Lower leg skin (tissue), 3 donors: ENCODE results near the gene NRG3.

Experiments
- POLR2A ChIP-seq, 2 donors: fragments of 450-650 bp; IDR thresholded peaks; one replicate each; pipeline ENCODE4 v1.6.1; 2016 to 2017; ENCODE audit warnings: antibody characterized with exemption in 2 of 2, mild to moderate bottlenecking in 1 of 2, moderate library complexity in 1 of 2
- TF ChIP-seq, protein P1 (sequence below), 3 donors: fragments of 450-650 bp; IDR thresholded peaks; one replicate each; pipeline ENCODE4 v1.5.1; 2016; ENCODE audit warnings: antibody characterized with exemption in 3 of 3, mild to moderate bottlenecking in 3 of 3, moderate library complexity in 2 of 3

DNA sequence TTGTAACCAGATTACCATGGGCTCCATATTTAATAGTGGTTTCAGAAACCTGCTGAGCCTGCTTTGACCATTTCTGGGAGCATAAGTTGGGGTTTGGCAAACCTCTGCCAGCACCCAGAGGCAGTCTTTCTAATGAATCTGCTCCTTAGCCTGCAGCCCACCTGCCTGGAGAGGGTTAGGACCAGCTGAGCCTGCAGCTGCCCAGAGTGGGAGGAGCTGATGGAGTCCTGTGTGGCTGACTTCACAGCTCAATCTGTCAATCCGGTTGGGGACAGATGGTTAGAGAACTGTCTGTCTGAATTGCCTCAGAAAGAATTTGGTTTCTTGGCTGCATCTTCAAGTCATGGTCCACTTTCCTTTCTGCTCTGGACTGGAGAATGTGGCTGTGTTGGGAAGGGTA is 444.6 kb downstream of the NRG3 start:
- TF ChIP-seq, protein P1, sequence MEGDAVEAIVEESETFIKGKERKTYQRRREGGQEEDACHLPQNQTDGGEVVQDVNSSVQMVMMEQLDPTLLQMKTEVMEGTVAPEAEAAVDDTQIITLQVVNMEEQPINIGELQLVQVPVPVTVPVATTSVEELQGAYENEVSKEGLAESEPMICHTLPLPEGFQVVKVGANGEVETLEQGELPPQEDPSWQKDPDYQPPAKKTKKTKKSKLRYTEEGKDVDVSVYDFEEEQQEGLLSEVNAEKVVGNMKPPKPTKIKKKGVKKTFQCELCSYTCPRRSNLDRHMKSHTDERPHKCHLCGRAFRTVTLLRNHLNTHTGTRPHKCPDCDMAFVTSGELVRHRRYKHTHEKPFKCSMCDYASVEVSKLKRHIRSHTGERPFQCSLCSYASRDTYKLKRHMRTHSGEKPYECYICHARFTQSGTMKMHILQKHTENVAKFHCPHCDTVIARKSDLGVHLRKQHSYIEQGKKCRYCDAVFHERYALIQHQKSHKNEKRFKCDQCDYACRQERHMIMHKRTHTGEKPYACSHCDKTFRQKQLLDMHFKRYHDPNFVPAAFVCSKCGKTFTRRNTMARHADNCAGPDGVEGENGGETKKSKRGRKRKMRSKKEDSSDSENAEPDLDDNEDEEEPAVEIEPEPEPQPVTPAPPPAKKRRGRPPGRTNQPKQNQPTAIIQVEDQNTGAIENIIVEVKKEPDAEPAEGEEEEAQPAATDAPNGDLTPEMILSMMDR (IDR thresholded peaks at IDR 0.05): no peak
- TF ChIP-seq POLR2A (IDR thresholded peaks at IDR 0.05): no peak
